HG03196 (cell line): ENCODE results near the gene BMP4.

Source experiments
- ATAC-seq: cut with Tn5 transposase; IDR thresholded peaks from one replicate; pipeline ENCODE4 v1.9.1; 2021; ENCODE audit not compliant: unreplicated experiment

Gene BMP4

GRCh38 chr14:53947094-53947445 lies 9.6 kb downstream of the BMP4 start:
- ATAC-seq = no peak

GRCh38 chr14:53946404-53947093 lies 10.1 kb downstream of the BMP4 start:
- no peak for ATAC-seq

- no peak for ATAC-seq
These were observed 10.6 kb downstream of the BMP4 start for GRCh38 chr14:53946071-53946403.

GRCh38 chr14:53943751-53944083 lies 12.9 kb downstream of the BMP4 start:
- no peak for ATAC-seq

- ATAC-seq = no peak
These were observed 13.5 kb downstream of the BMP4 start for GRCh38 chr14:53942970-53943750.

- ATAC-seq = no peak
These were observed 18.3 kb downstream of the BMP4 start for GRCh38 chr14:53938136-53938837.

GRCh38 chr14:53934778-53935414 lies 21.7 kb downstream of the BMP4 start:
- ATAC-seq = no peak

GRCh38 chr14:53932966-53933365 lies 23.7 kb downstream of the BMP4 start:
- no peak for ATAC-seq

GRCh38 chr14:53929871-53930715 lies 26.5 kb downstream of the BMP4 start:
- no peak for ATAC-seq

GRCh38 chr14:53927171-53927570 lies 29.5 kb downstream of the BMP4 start:
- no peak for ATAC-seq

- no peak for ATAC-seq
These were observed 31.3 kb downstream of the BMP4 start for GRCh38 chr14:53925201-53925766.

GRCh38 chr14:53924753-53925152 lies 31.9 kb downstream of the BMP4 start:
- no peak for ATAC-seq

GRCh38 chr14:53921027-53921426 lies 35.6 kb downstream of the BMP4 start:
- no peak for ATAC-seq

- ATAC-seq = no peak
These were observed 40.4 kb downstream of the BMP4 start for GRCh38 chr14:53916239-53916638.

GRCh38 chr14:53915364-53916014 lies 41.1 kb downstream of the BMP4 start:
- no peak for ATAC-seq

GRCh38 chr14:53912021-53912420 lies 44.6 kb downstream of the BMP4 start:
- ATAC-seq = no peak

GRCh38 chr14:53908416-53908815 lies 48.2 kb downstream of the BMP4 start:
- ATAC-seq = no peak

GRCh38 chr14:53902307-53902706 lies 54.3 kb downstream of the BMP4 start:
- ATAC-seq = no peak

GRCh38 chr14:53900499-53900898 lies 56.1 kb downstream of the BMP4 start:
- ATAC-seq = no peak
